ENCODE data around the gene GMPPA. TPM values are rescaled to one million over a fixed set of nuclear protein-coding genes. Genes with fewer than 3 reads are reported as not detected.

GMPPA gene
- total RNA-seq, 1 donor from 2014 or later = 52.9 TPM

- intact Hi-C loops (cut with micrococcal nuclease) = loop anchor here (1.0 kb wide), 1 partner anchor 35 kb away; no protein-coding TSS in a partner anchor
- Mint-ChIP-seq H3K4me3 (ENCODE audit: low read depth) (no peak overlapping the region), H3K36me3 (ENCODE audit: low read depth) (no peaks in the 10 kb centered on the region), H3K4me1 (ENCODE audit: low read depth) (peaks cover 23% of the 10 kb centered on the region), H3K27ac (no peak overlapping the region), H3K27me3 (ENCODE audit: low read depth) (peaks cover 47% of the 10 kb centered on the region), H3K9me3 (no peaks in the 10 kb centered on the region)
- DNase-seq (ENCODE audit: low spot score) = no peak
Measured at GRCh38 chr2:219494952-219495530, 3.6 kb upstream of the GMPPA start.

- intact Hi-C loops (cut with micrococcal nuclease) = loop anchor here (1.0 kb wide), 1 partner anchor 35 kb away; no protein-coding TSS in a partner anchor
- no peaks in the 10 kb centered on the region for H3K9me3 Mint-ChIP-seq
- peaks cover 27% of the 10 kb centered on the region for H3K4me1 Mint-ChIP-seq (ENCODE audit: low read depth)
- no peaks in the 10 kb centered on the region for H3K36me3 Mint-ChIP-seq (ENCODE audit: low read depth)
- no peak overlapping the region for H3K27ac Mint-ChIP-seq
- H3K27me3 Mint-ChIP-seq (ENCODE audit: low read depth) = peaks cover 47% of the 10 kb centered on the region
- DNase-seq (ENCODE audit: low spot score) = peak; percentile 40
- no peak overlapping the region for H3K4me3 Mint-ChIP-seq (ENCODE audit: low read depth)
Measured at GRCh38 chr2:219495531-219496122, 3.1 kb upstream of the GMPPA start.

- H3K27me3 Mint-ChIP-seq (ENCODE audit: low read depth) = peaks cover 47% of the 10 kb centered on the region
- H3K27ac Mint-ChIP-seq = no peak overlapping the region
- intact Hi-C loops (cut with micrococcal nuclease) = no loop called here
- no peaks in the 10 kb centered on the region for H3K9me3 Mint-ChIP-seq
- no peak for DNase-seq (ENCODE audit: low spot score)
- no peaks in the 10 kb centered on the region for H3K36me3 Mint-ChIP-seq (ENCODE audit: low read depth)
- peak overlapping the region; percentile 51 for H3K4me3 Mint-ChIP-seq (ENCODE audit: low read depth)
- peaks cover 30% of the 10 kb centered on the region for H3K4me1 Mint-ChIP-seq (ENCODE audit: low read depth)
Measured at GRCh38 chr2:219496247-219496824, 2.4 kb upstream of the GMPPA start.

- Mint-ChIP-seq H3K4me1 (ENCODE audit: low read depth) (peaks cover 33% of the 10 kb centered on the region), H3K9me3 (no peaks in the 10 kb centered on the region), H3K27me3 (ENCODE audit: low read depth) (peaks cover 47% of the 10 kb centered on the region), H3K4me3 (ENCODE audit: low read depth) (peak overlapping the region; percentile 96), H3K36me3 (ENCODE audit: low read depth) (no peaks in the 10 kb centered on the region), H3K27ac (no peak overlapping the region)
- no peak for DNase-seq (ENCODE audit: low spot score)
- intact Hi-C loops (cut with micrococcal nuclease) = no loop called here
Measured at GRCh38 chr2:219496825-219497494, 1.7 kb upstream of the GMPPA start.

- no peak overlapping the region for H3K27ac Mint-ChIP-seq
- peak; percentile 36 for DNase-seq (ENCODE audit: low spot score)
- H3K27me3 Mint-ChIP-seq (ENCODE audit: low read depth) = peaks cover 47% of the 10 kb centered on the region
- peak overlapping the region; percentile 96 for H3K4me3 Mint-ChIP-seq (ENCODE audit: low read depth)
- no peaks in the 10 kb centered on the region for H3K36me3 Mint-ChIP-seq (ENCODE audit: low read depth)
- peaks cover 33% of the 10 kb centered on the region for H3K4me1 Mint-ChIP-seq (ENCODE audit: low read depth)
- intact Hi-C loops (cut with micrococcal nuclease) = loop anchor here (1.0 to 2.0 kb wide), 5 partner anchors 44 to 787 kb away; partner anchors contain the start of genes NHEJ1 and TTLL4
- no peaks in the 10 kb centered on the region for H3K9me3 Mint-ChIP-seq
Measured at GRCh38 chr2:219497495-219498279, 1.0 kb upstream of the GMPPA start.

GRCh38 chr2:219499058-219499307 lies 292 bp downstream of the GMPPA start:
- peak overlapping the region; percentile 91 for H3K27ac Mint-ChIP-seq
- peaks cover 39% of the 10 kb centered on the region for H3K27me3 Mint-ChIP-seq (ENCODE audit: low read depth)
- H3K9me3 Mint-ChIP-seq = no peaks in the 10 kb centered on the region
- DNase-seq (ENCODE audit: low spot score) = no peak
- H3K36me3 Mint-ChIP-seq (ENCODE audit: low read depth) = peaks cover 6% of the 10 kb centered on the region
- peaks cover 33% of the 10 kb centered on the region for H3K4me1 Mint-ChIP-seq (ENCODE audit: low read depth)
- H3K4me3 Mint-ChIP-seq (ENCODE audit: low read depth) = peak overlapping the region; percentile 96
- intact Hi-C loops (cut with micrococcal nuclease) = loop anchor here (2.0 kb wide), 1 partner anchor 788 kb away; the partner anchor contains the start of gene TTLL4

GRCh38 chr2:219499555-219499954 lies 864 bp downstream of the GMPPA start:
- Mint-ChIP-seq H3K27me3 (ENCODE audit: low read depth) (peaks cover 33% of the 10 kb centered on the region), H3K4me3 (ENCODE audit: low read depth) (peak overlapping the region; percentile 96), H3K9me3 (no peaks in the 10 kb centered on the region), H3K36me3 (ENCODE audit: low read depth) (peaks cover 12% of the 10 kb centered on the region), H3K4me1 (ENCODE audit: low read depth) (peaks cover 33% of the 10 kb centered on the region), H3K27ac (peak overlapping the region; percentile 91)
- no peak for DNase-seq (ENCODE audit: low spot score)
- intact Hi-C loops (cut with micrococcal nuclease) = loop anchor here (2.0 kb wide), 1 partner anchor 789 kb away; the partner anchor contains the start of gene TTLL4

- H3K27ac Mint-ChIP-seq = peak overlapping the region; percentile 50
- H3K4me1 Mint-ChIP-seq (ENCODE audit: low read depth) = peaks cover 33% of the 10 kb centered on the region
- intact Hi-C loops (cut with micrococcal nuclease) = no loop called here
- H3K9me3 Mint-ChIP-seq = no peaks in the 10 kb centered on the region
- peaks cover 27% of the 10 kb centered on the region for H3K27me3 Mint-ChIP-seq (ENCODE audit: low read depth)
- peaks cover 18% of the 10 kb centered on the region for H3K36me3 Mint-ChIP-seq (ENCODE audit: low read depth)
- no peak for DNase-seq (ENCODE audit: low spot score)
- peak overlapping the region; percentile 96 for H3K4me3 Mint-ChIP-seq (ENCODE audit: low read depth)
Measured at GRCh38 chr2:219500135-219500534, 1.4 kb downstream of the GMPPA start.

- H3K4me1 Mint-ChIP-seq (ENCODE audit: low read depth) = peaks cover 27% of the 10 kb centered on the region
- peaks cover 28% of the 10 kb centered on the region for H3K36me3 Mint-ChIP-seq (ENCODE audit: low read depth)
- no peaks in the 10 kb centered on the region for H3K9me3 Mint-ChIP-seq
- intact Hi-C loops (cut with micrococcal nuclease) = no loop called here
- H3K4me3 Mint-ChIP-seq (ENCODE audit: low read depth) = no peak overlapping the region
- H3K27ac Mint-ChIP-seq = no peak overlapping the region
- no peak for DNase-seq (ENCODE audit: low spot score)
- H3K27me3 Mint-ChIP-seq (ENCODE audit: low read depth) = peaks cover 12% of the 10 kb centered on the region
Measured at GRCh38 chr2:219501849-219502248, 3.2 kb downstream of the GMPPA start.

GRCh38 chr2:219502618-219503017 lies 3.9 kb downstream of the GMPPA start:
- Mint-ChIP-seq H3K4me1 (ENCODE audit: low read depth) (peaks cover 27% of the 10 kb centered on the region), H3K36me3 (ENCODE audit: low read depth) (peaks cover 28% of the 10 kb centered on the region), H3K27me3 (ENCODE audit: low read depth) (peaks cover 6% of the 10 kb centered on the region), H3K4me3 (ENCODE audit: low read depth) (no peak overlapping the region), H3K27ac (no peak overlapping the region), H3K9me3 (no peaks in the 10 kb centered on the region)
- no peak for DNase-seq (ENCODE audit: low spot score)
- intact Hi-C loops (cut with micrococcal nuclease) = no loop called here

GRCh38 chr2:219505585-219505984 lies 6.9 kb downstream of the GMPPA start:
- peaks cover 12% of the 10 kb centered on the region for H3K4me1 Mint-ChIP-seq (ENCODE audit: low read depth)
- H3K27me3 Mint-ChIP-seq (ENCODE audit: low read depth) = peaks cover 12% of the 10 kb centered on the region
- peaks cover 28% of the 10 kb centered on the region for H3K36me3 Mint-ChIP-seq (ENCODE audit: low read depth)
- intact Hi-C loops (cut with micrococcal nuclease) = no loop called here
- no peak overlapping the region for H3K27ac Mint-ChIP-seq
- H3K9me3 Mint-ChIP-seq = no peaks in the 10 kb centered on the region
- no peak for DNase-seq (ENCODE audit: low spot score)
- H3K4me3 Mint-ChIP-seq (ENCODE audit: low read depth) = no peak overlapping the region

- Mint-ChIP-seq H3K36me3 (ENCODE audit: low read depth) (peaks cover 28% of the 10 kb centered on the region), H3K4me1 (ENCODE audit: low read depth) (peaks cover 9% of the 10 kb centered on the region), H3K27me3 (ENCODE audit: low read depth) (peaks cover 19% of the 10 kb centered on the region), H3K9me3 (no peaks in the 10 kb centered on the region), H3K4me3 (ENCODE audit: low read depth) (no peak overlapping the region), H3K27ac (no peak overlapping the region)
- DNase-seq (ENCODE audit: low spot score) = no peak
- intact Hi-C loops (cut with micrococcal nuclease) = no loop called here
Measured at GRCh38 chr2:219506153-219506801, 7.6 kb downstream of the GMPPA start.
